GM21576 (cell line): ENCODE data around the gene EEF1A1.
"Not testable (repeated sequence)": the region's sequence is repeated elsewhere in the genome, so short reads cannot be mapped to it uniquely, and the experiment has no call there.

ENCODE experiments used
- ATAC-seq: cut with Tn5 transposase; IDR thresholded peaks from one replicate; pipeline ENCODE4 v1.9.1; 2021; ENCODE audit warnings: mild to moderate bottlenecking, moderate library complexity; ENCODE audit not compliant: unreplicated experiment

EEF1A1 gene

GRCh38 chr6:73520688-73521350, at the start of gene EEF1A1:
EEF1A1 (minus strand) TSS chr6:73521032; CDS start chr6:73520026, 1,006 bp downstream.
- peak; percentile 63 for ATAC-seq

- no peak for ATAC-seq
Observed at GRCh38 chr6:73569121-73569520, 48.3 kb upstream of the EEF1A1 start.

DNA sequence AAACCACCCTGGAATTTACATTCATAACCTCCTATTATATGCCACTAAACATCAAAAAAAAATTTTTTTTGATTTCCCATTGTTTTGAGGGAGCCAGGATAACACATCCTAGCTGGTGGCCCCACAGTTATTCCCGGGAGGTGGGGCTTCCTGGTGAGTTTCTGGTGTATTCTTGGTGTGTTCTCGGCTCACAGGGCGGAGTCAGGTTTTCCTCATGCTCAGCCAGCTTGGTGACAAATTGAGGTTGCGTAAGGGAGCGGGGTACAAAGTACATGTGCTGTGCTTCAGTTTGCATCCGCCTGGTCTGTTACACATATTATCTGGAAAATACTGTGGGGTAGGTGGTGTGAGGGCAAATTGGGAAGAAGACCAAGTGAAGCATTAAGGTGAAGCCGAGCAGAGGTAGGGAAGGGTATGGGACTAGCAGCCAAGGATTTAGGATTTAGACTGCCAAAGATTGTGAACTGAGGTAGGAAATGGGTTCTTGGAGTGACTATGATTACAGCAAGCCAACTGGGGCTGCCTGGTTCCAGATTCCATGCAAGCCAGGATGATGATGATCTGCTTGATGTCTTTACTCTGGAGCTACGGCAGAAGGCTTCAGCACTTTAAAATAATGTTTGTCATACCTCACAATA, 46.2 kb upstream of the EEF1A1 start:
- no peak for ATAC-seq

- ATAC-seq = not testable (repeated sequence)
Observed at GRCh38 chr6:73566486-73566871, 45.6 kb upstream of the EEF1A1 start.

DNA sequence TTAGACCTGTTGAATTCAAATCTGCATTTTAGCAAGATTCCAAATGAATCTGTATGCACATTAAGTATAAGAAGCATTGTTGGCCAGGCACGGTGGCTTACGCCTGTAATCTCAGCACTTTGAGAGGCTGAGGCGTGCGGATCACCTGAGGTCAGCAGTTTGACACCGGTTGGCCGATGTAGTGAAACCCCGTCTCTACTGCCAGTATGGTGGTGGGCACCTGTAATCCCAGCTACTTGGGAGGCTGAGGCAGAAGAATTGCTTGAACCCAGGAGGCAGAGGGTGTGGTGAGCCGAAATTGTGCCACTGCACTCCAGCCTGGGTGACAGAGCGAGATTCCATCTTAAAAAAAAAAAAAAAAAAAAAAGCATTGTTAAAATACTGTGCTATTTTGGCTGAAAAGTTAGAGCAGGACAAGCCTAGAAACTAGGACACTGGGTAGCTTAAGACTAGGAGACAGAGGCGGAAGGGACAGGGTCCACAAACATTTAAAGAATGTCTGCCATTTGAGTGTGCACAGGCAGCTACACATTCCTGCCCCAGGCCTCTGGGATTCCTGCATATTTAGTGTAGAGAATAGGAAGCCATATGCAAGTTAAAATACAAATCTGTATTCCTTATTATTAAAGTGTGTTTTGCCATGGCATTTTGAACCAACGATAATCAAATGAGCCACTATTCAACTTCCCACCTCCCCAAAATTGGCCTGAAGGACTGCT, 45.1 kb upstream of the EEF1A1 start:
- no peak for ATAC-seq

- no peak for ATAC-seq
Observed at GRCh38 chr6:73564578-73565345, 43.9 kb upstream of the EEF1A1 start.

DNA sequence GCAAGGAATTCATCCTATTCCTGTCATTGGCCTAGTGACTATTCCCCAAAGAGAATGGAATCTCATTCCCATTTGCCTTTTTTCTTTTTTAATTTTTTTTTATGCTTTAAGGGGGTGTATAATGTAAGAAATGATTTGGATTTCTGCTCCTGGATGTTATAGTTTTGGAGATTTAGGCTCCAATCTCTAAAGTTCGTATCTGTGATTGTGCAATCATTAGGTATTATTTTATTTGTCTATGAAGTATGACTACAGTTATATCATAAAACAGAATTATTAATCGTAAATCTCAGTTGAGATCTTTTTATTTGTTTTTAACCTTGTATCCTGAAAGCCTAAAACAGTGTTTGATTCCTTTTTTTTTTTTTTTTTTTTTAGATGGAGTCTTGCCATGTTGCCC, 41.7 kb upstream of the EEF1A1 start:
- ATAC-seq = no peak

DNA sequence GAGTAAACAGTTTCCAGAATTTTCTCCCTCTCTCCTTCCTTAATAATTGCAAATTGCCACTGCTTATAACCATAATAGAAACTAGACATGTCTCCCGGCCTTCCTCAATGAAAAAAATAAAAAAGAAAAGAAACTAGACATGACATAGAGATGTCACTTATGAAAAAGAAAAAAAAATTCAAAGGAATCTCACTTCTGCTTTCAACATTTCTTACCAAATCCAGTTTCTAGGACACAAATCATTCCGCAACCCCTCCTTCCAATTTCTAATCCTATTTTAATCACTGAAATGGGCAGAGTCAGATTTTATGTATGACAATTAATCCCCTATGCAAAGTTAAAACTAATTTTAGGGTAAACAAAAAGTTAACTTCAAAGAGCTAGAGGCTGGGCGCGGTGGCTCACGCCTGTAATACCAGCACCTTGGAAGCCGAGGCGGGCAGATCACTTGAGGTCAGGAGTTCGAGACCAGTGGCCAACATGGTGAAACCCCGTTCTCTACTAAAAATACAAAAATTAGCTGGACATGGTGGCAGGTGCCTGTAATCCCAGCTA, 40.1 kb upstream of the EEF1A1 start:
- ATAC-seq = peak; percentile 65

GRCh38 chr6:73560182-73560732, 39.4 kb upstream of the EEF1A1 start:
- ATAC-seq = peak; percentile 36

GRCh38 chr6:73559399-73559794, 38.6 kb upstream of the EEF1A1 start:
- not testable (repeated sequence) for ATAC-seq

GRCh38 chr6:73558624-73559398, 38.0 kb upstream of the EEF1A1 start:
- peak; percentile 44 for ATAC-seq

DNA sequence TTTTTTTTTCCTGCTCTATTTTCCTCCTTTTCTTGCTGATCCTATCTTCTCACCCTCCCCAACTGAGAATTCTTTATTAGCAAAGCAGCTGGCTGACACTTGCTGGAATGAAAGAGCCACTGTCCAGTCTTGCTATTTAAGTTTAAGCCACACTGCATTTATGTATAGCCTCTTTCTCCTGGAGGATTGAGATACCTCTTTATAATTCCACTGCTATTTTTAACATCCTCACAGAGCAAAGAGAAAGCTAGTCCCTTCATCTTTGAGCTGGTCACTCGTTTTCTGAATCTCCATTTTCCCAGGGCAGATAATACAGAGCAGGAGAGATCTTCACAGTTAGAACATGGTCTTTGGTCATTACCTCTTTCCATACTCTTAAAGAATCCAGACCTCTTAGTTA, 36.0 kb upstream of the EEF1A1 start:
- ATAC-seq = no peak

GRCh38 chr6:73555380-73555949, 34.6 kb upstream of the EEF1A1 start:
- not testable (repeated sequence) for ATAC-seq

GRCh38 chr6:73551115-73551514, 30.3 kb upstream of the EEF1A1 start:
- not testable (repeated sequence) for ATAC-seq

DNA sequence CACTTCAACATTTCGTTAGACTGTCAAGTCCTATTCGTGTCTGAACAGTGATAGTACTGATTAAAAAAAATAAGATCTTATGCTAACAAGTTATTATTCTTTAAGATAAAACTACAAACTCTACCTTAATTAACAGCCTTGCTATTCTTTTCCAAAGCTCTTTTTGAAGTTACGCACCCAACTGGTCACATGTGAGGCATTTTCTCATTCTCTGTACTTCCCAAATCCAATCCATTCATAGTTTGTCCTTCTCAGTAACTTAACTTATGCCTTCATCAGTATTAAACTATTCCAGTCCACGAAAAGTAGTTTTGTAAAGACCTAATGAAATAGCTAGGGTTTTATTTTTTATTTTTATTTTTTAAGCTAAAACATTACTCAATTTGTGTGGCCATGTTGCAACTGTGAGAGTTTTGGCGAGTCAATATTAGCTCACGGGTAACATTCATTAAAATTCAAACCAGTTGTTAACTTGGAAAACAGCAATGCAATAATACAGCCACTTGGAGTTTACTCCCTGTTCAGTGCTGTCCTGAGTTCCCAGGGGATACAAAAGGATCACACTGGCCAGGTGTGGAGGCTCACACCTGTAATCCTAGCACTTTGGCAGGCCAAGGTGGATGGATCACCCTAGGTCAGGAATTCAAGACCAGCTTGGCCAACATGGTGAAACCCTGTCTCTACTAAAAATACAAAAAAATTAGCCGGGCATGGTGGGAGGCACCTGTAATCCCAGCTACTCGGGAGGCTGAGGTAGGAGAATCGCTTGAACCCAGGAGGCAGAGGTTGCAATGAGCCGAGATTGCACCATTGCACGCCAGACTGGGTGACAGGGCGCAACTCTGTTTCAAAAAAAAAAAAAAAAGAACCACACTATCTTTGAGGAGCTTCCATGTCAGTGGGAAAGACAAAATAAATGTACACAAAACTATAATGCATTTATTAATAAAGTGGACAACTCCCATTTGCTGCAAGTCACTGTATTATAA, 27.9 kb upstream of the EEF1A1 start:
- ATAC-seq = no peak

- no peak for ATAC-seq
Observed at GRCh38 chr6:73547036-73547435, 26.2 kb upstream of the EEF1A1 start.

GRCh38 chr6:73542891-73543290, 22.1 kb upstream of the EEF1A1 start:
- no peak for ATAC-seq

DNA sequence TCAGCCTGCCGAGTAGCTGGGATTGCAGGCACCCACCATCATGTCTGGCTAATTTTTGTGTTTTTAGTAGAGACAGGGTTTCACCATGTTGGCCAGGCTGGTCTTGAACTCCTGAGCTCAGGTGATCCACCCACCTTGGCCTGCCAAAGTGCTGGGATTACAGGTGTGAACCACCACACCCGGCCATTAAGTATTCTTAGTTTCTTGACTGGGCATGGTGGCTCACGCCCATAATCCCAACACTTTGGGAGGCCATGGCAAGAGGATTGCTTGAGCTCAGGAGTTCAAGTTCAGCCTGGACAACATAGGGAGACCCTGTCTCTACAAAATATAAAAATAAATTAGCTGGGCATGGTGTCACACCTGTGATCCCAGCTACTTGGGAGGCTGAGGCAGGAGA, 21.6 kb upstream of the EEF1A1 start:
- not testable (repeated sequence) for ATAC-seq
